B cell (primary cell): ENCODE measurements around the gene OXA1L. TPM values are rescaled to one million over a fixed set of nuclear protein-coding genes. Genes with fewer than 3 reads are reported as not detected.

Experiments used
- ATAC-seq: fragments of 200-7000 bp; cut with Tn5 transposase; one replicate; pipeline ENCODE4 v1.10.0; 2021; ENCODE audit warnings: low read depth, mild to moderate bottlenecking, moderate number of reproducible peaks, moderate library complexity
- CTCF ChIA-PET: fragments of 350-600 bp; sonication (Branson Sonifier 250); formaldehyde crosslinking; loops from one replicate; lab custom pipeline; 2021; ENCODE audit warnings: antibody characterized with exemption, inconsistent platforms; lab: Charles Lee
- POLR2A ChIA-PET: fragments of 350-600 bp; sonication (Branson Sonifier 250); formaldehyde crosslinking; loops from one replicate; lab custom pipeline; 2021; ENCODE audit warnings: antibody characterized with exemption; lab: Charles Lee
- DNase-seq: peaks from one replicate; pipeline ENCODE4 v3.0.0; 2013
- H2AFZ ChIP-seq: 2 replicates; pipeline ENCODE4 v1.6.1; 2012; ENCODE audit warnings: mild to moderate bottlenecking, low read depth, low read length; ENCODE audit not compliant: insufficient read depth, poor library complexity, severe bottlenecking
- H3K27ac ChIP-seq, 2 donors: 1 replicate in 1 of 2; 2 replicates in 1 of 2; pipeline ENCODE4 v1.5.1; 2012 to 2013; ENCODE audit warnings: low read length in 2 of 2, mild to moderate bottlenecking in 2 of 2, moderate library complexity in 1 of 2
- H3K27me3 ChIP-seq, 4 experiments: fragments of 200-600 bp in 1 of 4; sonication (generic) in 1 of 4; replicated peaks in 1 of 4; 1 replicate in 2 of 4; 2 replicates in 2 of 4; pipeline versions ENCODE4 v1.6.1 to v1.7.0; 2013 to 2016; ENCODE audit warnings: low read length in 3 of 4, mild to moderate bottlenecking in 2 of 4, mixed read lengths in 1 of 4, moderate library complexity in 1 of 4; ENCODE audit not compliant: insufficient read depth in 4 of 4, control insufficient read depth in 3 of 4; ENCODE audit errors: control extremely low read depth in 1 of 4
- H3K36me3 ChIP-seq, 2 experiments: replicated peaks in 1 of 2; 1 replicate in 1 of 2; 2 replicates in 1 of 2; pipeline versions ENCODE4 v1.6.1 to v1.7.1; 2013; ENCODE audit warnings: low read length in 1 of 2; ENCODE audit not compliant: insufficient read depth in 2 of 2, control insufficient read depth in 1 of 2; ENCODE audit errors: control extremely low read depth in 1 of 2, extremely low read depth in 1 of 2
- H3K4me1 ChIP-seq, 2 donors: fragments of 200-600 bp in 1 of 2; sonication (generic) in 1 of 2; 1 replicate in 1 of 2; 2 replicates in 1 of 2; pipeline versions ENCODE4 v1.5.1 to v1.6.1; 2013 to 2017; ENCODE audit warnings: low read length in 2 of 2; ENCODE audit not compliant: control insufficient read depth in 2 of 2, insufficient read depth in 2 of 2
- H3K4me2 ChIP-seq: replicated peaks from 2 replicates; pipeline ENCODE3; 2012; ENCODE audit warnings: mild to moderate bottlenecking, low read depth, low read length; ENCODE audit not compliant: poor library complexity, severe bottlenecking
- H3K4me3 ChIP-seq, 5 experiments: fragments of 200-600 bp in 1 of 5; sonication (generic) in 1 of 5; 1 replicate in 3 of 5; 2 replicates in 2 of 5; pipeline versions ENCODE4 v1.5.1 to v1.7.0; 2011 to 2016; ENCODE audit warnings: low read length in 4 of 5, mild to moderate bottlenecking in 4 of 5, low read depth in 2 of 5, control low read depth in 1 of 5, moderate library complexity in 1 of 5; ENCODE audit not compliant: insufficient read depth in 1 of 5; ENCODE audit errors: control extremely low read depth in 1 of 5, extremely low read depth in 1 of 5
- H3K79me2 ChIP-seq: fragments of 200-600 bp; sonication (generic); one replicate; pipeline ENCODE4 v1.6.0; 2016; ENCODE audit warnings: low read length; ENCODE audit not compliant: control insufficient read depth, insufficient read depth
- H3K9ac ChIP-seq: fragments of 200-600 bp; sonication (generic); 2 replicates; pipeline ENCODE4 v1.6.1; 2017; ENCODE audit warnings: mild to moderate bottlenecking, low read length, moderate library complexity
- H3K9me3 ChIP-seq, 3 donors: one replicate each; pipeline versions ENCODE4 v1.6.1 to v1.7.1; 2013; ENCODE audit warnings: low read length in 2 of 3; ENCODE audit not compliant: control insufficient read depth in 2 of 3, insufficient read depth in 1 of 3; ENCODE audit errors: control extremely low read depth in 1 of 3
- H4K20me1 ChIP-seq: 2 replicates; pipeline ENCODE4 v1.6.0; 2012; ENCODE audit warnings: mild to moderate bottlenecking, low read length; ENCODE audit not compliant: insufficient read depth, control insufficient read depth, poor library complexity, severe bottlenecking
- H3K27ac Mint-ChIP-seq: one replicate; pipeline ENCODE4 v1.8.0; 2021; ENCODE audit warnings: mixed read lengths
- H3K27me3 Mint-ChIP-seq: one replicate; pipeline ENCODE4 v1.8.0; 2021; ENCODE audit warnings: mixed read lengths
- H3K4me1 Mint-ChIP-seq: one replicate; pipeline ENCODE4 v1.8.0; 2021; ENCODE audit warnings: mixed read lengths
- H3K4me3 Mint-ChIP-seq: one replicate; pipeline ENCODE4 v1.8.0; 2021; ENCODE audit warnings: mixed read lengths
- H3K9me3 Mint-ChIP-seq: one replicate; pipeline ENCODE4 v1.8.0; 2022; ENCODE audit warnings: mixed read lengths; ENCODE audit not compliant: insufficient read depth
- CTCF ChIP-seq: fragments of 200-600 bp; IDR thresholded peaks from one replicate; pipeline ENCODE4 v1.8.0; 2022; ENCODE audit warnings: antibody characterized with exemption, mild to moderate bottlenecking
- EZH2 ChIP-seq: IDR thresholded peaks from 2 replicates; pipeline ENCODE4 v1.6.1; 2012; ENCODE audit warnings: borderline replicate concordance, low read depth, mild to moderate bottlenecking, moderate library complexity, low read length; ENCODE audit not compliant: insufficient read depth, poor library complexity, severe bottlenecking
- WGBS: methylation state at CpG from one replicate; pipeline ENCODE4 v1.1.5; 2013; ENCODE audit warnings: missing lambda C conversion rate; ENCODE audit not compliant: insufficient coverage; 5-methylcytosine and 5-hydroxymethylcytosine counted together
- intact Hi-C: fragments of 100-400 bp; cut with micrococcal nuclease; formaldehyde crosslinking; loops from one replicate; pipeline ENCODE4 v1.10.0; 2022
- polyA plus RNA-seq: library from polyadenylated mRNA; depleted of rRNA; stranded (reverse); fragments of >200 nt; gene quantifications from 2 replicates; pipeline ENCODE4 v1.2.3, GENCODE V29; 2012
- total RNA-seq, 2 donors: library from RNA; stranded (reverse); fragments of 120-200 nt in 1 of 2; gene quantifications; 1 replicate in 1 of 2; 2 replicates in 1 of 2; pipeline versions ENCODE4 v1.2.3 to v1.2.4, GENCODE V29; 2013 to 2022

OXA1L gene
- total and polyA plus RNA-seq, 2 donors (not counting 1 experiment from before 2014, with no cell fraction given) = 147 to 201 TPM

DNA sequence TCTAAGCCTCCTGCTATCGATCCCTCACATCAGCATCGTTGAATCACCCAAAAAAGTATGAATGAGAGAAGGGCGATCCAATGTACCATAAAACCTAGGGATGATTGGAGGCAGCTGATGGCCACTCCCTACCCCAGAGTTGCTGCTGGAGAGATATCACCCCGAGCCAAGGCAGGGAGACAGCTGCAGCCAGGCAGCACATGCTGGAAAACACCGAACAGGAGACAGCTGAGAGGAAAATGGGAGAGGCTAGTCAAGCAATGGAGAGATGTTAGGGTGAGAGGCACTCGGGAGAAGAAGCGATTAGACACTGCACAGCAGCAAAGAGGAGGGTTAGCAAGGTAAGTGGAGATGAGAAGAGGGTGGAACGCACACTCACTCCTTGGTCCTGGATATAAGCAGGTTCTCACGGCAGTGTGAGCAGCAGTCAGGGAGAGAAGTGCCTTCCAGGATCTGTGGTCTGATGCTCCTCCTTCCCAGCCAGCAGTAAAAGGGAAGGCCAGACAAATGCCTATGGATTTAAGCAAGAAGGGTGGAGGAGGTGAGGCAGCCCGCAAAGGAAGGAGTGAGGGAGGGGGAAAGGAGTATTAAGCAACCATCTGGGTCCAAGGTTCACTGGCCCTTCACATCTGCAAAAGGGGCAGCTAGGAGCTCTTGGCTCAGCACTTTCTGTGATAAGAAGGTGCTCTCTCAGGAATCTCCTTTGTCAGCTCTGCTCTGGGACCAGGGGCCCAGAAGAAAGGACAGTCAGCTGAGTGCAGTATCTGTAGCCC is 48.6 kb downstream of the OXA1L start, which contains the start of gene SLC7A7:
TSS of gene SLC7A7 (minus strand) at position 495 of the 773 bp plus-strand sequence. CDS start 2,037 bp downstream, outside the sequence.
- no peaks in the 10 kb centered on the region for H3K36me3 ChIP-seq
- TF ChIP-seq CTCF (no peak), EZH2 (no peak)
- H3K27ac Mint-ChIP-seq = peak within 1 kb of the TSS; percentile 92
- H3K27me3 ChIP-seq = no peaks in the 10 kb centered on the region
- DNase-seq = no peak
- ATAC-seq = no peak
- H4K20me1 ChIP-seq = no peaks in the 10 kb centered on the region
- ChIA-PET CTCF (interaction anchor here (0.7 to 14.9 kb wide), 6 partner anchors 7 to 66 kb away, joined by 3 to 129 read pairs (median 4); no protein-coding TSS in a partner anchor), POLR2A (interaction anchor here (0.6 to 1.5 kb wide), 3 partner anchors 9 to 12 kb away, joined by 3 to 5 read pairs (median 4); no protein-coding TSS in a partner anchor)
- H3K9ac ChIP-seq = peak within 1 kb of the TSS; percentile 35
- H3K4me3 Mint-ChIP-seq = peak within 1 kb of the TSS; percentile 66
- peak within 1 kb of the TSS; percentile 63 to 71 for H3K27ac ChIP-seq
- H3K9me3 ChIP-seq = peaks cover 0 to 6% (median 0%) of the 10 kb centered on the region in 3 donors
- H3K27me3 Mint-ChIP-seq = no peaks in the 10 kb centered on the region
- no peaks in the 10 kb centered on the region for H3K9me3 Mint-ChIP-seq
- H3K4me1 Mint-ChIP-seq = peaks cover 73% of the 10 kb centered on the region
- H3K4me2 ChIP-seq = peak within 1 kb of the TSS; percentile 64
- peak within 1 kb of the TSS; percentile 87 for H2AFZ ChIP-seq
- WGBS = 97% methylated on average over 5 of the region's 10 CpGs
- H3K4me3 ChIP-seq = peak within 1 kb of the TSS in 4 of 5 experiments; percentile 3 to 39 (median 13)
- H3K79me2 ChIP-seq = no peaks in the 10 kb centered on the region
- intact Hi-C loops = no loop called here
- H3K4me1 ChIP-seq = peaks cover 54 to 64% of the 10 kb centered on the region in 2 donors
